D721Med (cell line): ENCODE measurements around the gene MUC5B.
"Not testable (repeated sequence)": the region's sequence is repeated elsewhere in the genome, so short reads cannot be mapped to it uniquely, and the experiment has no call there.

Source experiments
- DNase-seq: peaks from one replicate; pipeline ENCODE4 v3.0.0; 2011; ENCODE audit warnings: low spot score; ENCODE audit not compliant: insufficient read length
- FAIRE-seq: peaks from 2 replicates; lab custom pipeline; 2011; peaks lifted over from hg19 to GRCh38; lab: Jason Lieb, UNC
- TF ChIP-seq, protein P1 (sequence below): IDR thresholded peaks from 2 replicates; pipeline ENCODE4 v1.5.1; 2012; ENCODE audit warnings: mild to moderate bottlenecking, control low read depth; ENCODE audit not compliant: insufficient read depth; ENCODE audit errors: missing control alignments

The MUC5B gene

DNA sequence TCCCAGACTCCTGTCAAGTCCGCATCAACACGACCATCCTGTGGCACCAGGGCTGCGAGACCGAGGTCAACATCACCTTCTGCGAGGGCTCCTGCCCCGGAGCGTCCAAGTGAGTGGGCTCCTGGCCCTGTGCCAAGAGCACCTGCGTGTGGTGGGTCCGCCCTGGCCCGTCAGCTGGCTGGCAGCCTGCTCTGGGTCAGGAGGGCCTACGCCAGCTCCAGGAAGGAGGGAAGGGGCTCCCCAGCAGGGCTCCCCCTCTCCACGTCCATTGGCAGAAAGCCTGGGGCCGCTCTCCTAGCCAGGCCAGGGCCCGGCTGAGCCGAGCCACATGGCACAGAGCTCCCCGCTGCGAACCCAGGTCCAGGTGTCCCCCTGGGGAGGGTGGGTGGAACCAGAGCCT lies 37.8 kb downstream of the MUC5B start:
- TF ChIP-seq, protein P1, sequence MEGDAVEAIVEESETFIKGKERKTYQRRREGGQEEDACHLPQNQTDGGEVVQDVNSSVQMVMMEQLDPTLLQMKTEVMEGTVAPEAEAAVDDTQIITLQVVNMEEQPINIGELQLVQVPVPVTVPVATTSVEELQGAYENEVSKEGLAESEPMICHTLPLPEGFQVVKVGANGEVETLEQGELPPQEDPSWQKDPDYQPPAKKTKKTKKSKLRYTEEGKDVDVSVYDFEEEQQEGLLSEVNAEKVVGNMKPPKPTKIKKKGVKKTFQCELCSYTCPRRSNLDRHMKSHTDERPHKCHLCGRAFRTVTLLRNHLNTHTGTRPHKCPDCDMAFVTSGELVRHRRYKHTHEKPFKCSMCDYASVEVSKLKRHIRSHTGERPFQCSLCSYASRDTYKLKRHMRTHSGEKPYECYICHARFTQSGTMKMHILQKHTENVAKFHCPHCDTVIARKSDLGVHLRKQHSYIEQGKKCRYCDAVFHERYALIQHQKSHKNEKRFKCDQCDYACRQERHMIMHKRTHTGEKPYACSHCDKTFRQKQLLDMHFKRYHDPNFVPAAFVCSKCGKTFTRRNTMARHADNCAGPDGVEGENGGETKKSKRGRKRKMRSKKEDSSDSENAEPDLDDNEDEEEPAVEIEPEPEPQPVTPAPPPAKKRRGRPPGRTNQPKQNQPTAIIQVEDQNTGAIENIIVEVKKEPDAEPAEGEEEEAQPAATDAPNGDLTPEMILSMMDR: no peak
- DNase-seq (no peak), FAIRE-seq (no peak)

DNA sequence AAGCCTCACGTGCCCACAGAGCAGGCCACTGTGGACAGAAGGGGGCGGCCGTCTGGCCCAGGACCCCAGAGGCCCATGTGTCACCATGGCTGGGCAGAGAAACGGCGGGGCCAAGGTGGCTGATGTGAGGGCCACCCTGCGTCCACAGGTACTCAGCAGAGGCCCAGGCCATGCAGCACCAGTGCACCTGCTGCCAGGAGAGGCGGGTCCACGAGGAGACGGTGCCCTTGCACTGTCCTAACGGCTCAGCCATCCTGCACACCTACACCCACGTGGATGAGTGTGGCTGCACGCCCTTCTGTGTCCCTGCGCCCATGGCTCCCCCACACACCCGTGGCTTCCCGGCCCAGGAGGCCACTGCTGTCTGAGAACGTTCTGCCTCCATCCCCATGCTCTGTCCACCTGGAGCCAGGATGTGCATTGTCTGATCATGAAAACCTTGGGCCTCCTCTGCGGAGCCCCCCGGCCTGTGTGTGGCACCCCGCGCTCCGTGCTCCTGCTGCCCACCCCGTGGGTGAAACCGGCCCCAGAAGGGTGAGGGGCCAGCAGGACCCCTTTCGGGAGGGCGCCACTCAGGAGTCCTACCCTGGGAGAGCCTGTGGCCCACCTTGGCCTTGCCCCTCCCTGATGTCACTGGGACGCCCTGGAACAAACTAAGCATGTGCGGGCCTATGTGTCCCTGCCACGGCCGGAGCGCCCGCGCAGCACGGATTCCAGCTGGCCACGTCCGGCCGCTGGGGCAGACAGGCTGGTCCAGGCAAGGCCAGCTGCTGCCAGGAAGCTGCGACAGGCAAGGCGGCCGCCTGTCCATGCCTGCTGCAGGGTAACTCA lies 38.6 kb downstream of the MUC5B start:
- TF ChIP-seq, protein P1: no peak
- no peak for FAIRE-seq
- DNase-seq: no peak

DNA sequence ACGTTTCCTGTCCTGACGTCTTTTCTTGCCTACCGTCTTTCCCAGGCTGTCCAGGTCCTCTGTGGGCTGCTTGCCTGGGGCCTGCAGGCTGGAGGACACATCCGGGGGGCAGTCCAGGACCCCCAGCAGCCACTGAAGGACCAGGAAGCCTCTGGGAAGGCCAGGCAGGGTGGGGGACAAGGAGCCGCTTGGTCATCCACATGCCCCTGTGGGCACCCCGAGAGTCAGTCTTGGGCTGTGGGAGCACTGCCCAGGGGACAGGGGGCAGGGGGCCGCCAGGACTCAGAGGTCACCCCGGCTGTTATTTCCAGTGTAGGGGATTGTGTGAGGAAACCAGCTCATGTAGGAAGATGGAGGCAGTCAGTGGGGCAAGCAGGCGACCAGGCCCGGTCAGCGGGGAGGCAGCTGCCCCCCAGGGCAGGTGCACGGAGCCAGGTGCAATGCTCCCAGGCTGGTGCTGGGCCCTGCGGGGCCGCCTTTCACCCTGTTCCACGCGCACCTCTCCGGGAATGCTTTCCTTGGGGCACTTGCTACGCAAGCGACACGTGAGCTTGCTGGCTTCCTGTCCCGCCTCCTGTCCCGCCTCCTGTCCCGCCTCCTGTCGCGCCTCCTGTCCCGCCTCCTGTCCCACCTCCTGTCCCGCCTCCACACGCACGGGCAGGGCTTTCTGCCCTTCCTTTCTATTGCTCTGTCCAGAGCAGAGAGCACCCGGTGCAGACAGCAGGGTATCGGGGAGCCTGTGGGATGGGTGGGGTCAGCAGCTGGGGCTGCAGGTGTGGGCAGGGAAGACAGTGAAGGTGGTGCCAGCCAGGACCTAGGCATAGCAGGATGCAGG lies 39.5 kb downstream of the MUC5B start:
- TF ChIP-seq, protein P1: no peak
- DNase-seq (no peak), FAIRE-seq (no peak)

DNA sequence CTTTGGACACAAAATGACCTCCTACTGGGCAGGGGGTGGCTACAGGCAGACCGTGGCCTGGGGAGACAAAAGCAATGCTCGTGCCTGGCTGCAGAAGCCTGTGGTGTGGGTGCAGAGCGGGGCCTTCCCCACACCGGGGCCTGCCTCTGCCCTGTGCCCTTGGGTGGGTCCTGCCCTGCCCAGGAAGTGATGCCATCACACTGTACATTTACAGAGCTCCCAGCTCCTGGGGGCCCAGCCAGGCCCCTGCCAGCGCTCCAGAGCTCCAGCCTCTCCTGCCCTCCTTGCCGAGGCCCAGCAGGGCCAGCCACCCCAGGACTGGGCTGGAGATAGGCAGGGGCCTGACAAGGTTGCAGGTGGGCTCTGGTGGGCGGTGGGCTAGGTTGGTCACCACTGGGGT lies 40.1 kb downstream of the MUC5B start:
- TF ChIP-seq, protein P1: no peak
- FAIRE-seq (no peak), DNase-seq (no peak)

DNA sequence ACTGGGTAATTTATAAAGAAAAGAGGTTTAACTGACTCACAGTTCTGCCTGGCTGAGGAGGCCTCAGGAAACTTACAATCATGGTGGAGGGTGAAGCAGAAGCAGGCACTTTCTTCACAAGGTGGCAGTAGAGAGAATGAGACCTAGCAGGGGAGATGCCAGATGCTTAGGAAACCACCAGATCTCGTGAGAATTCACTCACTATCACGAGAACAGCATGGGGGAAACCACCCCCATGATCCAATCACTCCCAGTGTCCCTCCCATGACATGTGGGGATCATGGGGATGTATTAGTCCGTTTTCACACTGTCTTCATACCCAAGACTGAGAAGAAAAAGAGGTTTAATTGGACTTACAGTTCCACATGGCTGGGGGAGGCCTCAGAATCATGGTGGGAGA lies 41.6 kb downstream of the MUC5B start:
- TF ChIP-seq, protein P1: peak; percentile 39
- DNase-seq, FAIRE-seq: not testable (repeated sequence)

DNA sequence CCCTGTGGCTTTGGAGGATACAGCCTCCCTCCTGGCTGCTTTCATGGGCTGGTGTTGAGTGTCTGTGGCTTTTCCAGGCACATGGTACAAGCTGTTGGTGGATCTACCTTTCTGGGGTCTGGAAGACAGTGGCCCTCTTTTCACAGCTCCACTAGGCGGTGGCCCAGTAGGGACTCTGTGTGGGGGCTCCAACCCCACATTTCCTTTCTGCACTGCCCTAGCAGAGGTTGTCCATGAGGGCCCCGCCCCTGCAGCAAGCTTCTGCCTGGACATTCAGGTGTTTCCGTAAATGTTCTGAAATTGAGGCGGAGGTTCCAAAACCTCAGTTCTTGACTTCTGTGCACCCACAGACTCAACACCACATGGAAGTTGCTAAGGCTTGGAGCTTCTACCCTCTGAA lies 42.6 kb downstream of the MUC5B start:
- DNase-seq, FAIRE-seq: not testable (repeated sequence)

DNA sequence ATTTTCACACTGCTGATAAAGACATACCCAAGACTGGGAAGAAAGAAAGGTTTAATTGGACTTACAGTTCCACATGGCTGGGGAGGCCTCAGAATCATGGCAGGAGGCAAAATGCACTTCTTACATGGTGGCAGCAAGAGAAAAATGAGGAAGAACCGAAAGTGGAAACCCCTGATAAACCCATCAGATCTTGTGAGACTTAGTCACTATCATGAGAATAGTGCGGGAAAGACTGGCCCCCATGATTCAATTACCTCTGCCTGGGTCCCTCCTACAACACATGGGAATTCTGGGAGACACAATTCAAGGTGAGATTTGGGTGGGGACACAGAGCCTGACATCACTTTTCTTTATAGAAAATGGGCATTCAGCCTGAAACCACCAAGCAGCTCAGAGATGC lies 44.1 kb downstream of the MUC5B start:
- not testable (repeated sequence) for DNase-seq, FAIRE-seq
